C4-2B (cell line): ENCODE measurements around the gene CCNE1.

Source experiments
- CTCF ChIP-seq: fragments of 450-650 bp; conservative IDR thresholded peaks from 2 replicates; pipeline ENCODE4 v1.5.1; 2017; ENCODE audit warnings: mild to moderate bottlenecking
- ZFX ChIP-seq: fragments of 450-650 bp; IDR thresholded peaks from 2 replicates; pipeline ENCODE4 v1.6.1; 2017

- no peak for TF ChIP-seq CTCF
- no peak for TF ChIP-seq ZFX
These were observed 6.5 kb upstream of the CCNE1 start for GRCh38 chr19:29805031-29805965.
